ENCODE data around the gene CC2D2A. TPM values are rescaled to one million over a fixed set of nuclear protein-coding genes. Genes with fewer than 3 reads are reported as not detected.

Gene CC2D2A
- total RNA-seq, 2 experiments from 2014 or later = not detected

- ChIA-PET POLR2A (no interaction called here), CTCF (interaction anchor here (1.7 kb wide), 1 partner anchor 12 kb away, joined by 4 read pairs; no protein-coding TSS in a partner anchor)
- DNase-seq = no peak
- Mint-ChIP-seq H3K36me3 (ENCODE audit: low read depth) (no peaks in the 10 kb centered on the region), H3K4me1 (no peaks in the 10 kb centered on the region), H3K9me3 (no peaks in the 10 kb centered on the region), H3K27ac (no peak overlapping the region), H3K4me3 (no peak overlapping the region), H3K27me3 (no peaks in the 10 kb centered on the region)
These were observed 24.7 kb upstream of the CC2D2A start for GRCh38 chr4:15444879-15445547.

DNA sequence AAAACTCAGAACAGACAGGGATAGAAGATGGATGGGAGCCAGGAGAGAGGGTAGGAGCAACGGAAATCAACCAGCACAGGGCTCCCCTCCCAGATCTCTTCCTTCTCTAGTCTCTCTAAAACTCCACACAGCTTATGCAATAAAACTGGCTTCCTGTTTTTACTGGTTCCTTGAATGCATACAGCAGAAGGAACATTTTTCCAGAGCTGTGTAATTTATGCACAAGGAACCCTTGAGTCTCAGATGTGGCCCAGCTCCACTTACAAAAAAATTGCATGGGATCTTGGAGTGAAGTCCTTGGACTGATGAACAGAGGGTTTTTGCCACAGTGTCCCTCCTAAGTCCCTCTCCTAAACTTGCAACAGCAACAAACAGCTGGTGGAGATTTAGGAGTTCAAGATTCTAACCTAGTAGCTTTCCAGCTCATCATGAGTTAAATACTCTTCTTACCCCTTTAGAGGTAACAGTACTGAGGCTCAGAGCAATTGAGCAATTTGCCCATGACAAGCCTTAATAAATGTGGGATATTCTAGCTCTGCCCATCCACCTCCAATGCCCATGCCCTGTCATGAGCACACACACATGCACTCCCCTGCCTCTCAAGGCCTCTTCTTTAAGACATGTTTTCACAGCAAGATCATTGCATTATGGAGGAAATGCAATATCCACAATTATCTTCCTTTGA, 18.4 kb upstream of the CC2D2A start:
- no peaks in the 10 kb centered on the region for H3K4me1 Mint-ChIP-seq
- H3K9me3 Mint-ChIP-seq = no peaks in the 10 kb centered on the region
- H3K4me3 Mint-ChIP-seq = no peak overlapping the region
- H3K27ac Mint-ChIP-seq = no peak overlapping the region
- no peaks in the 10 kb centered on the region for H3K27me3 Mint-ChIP-seq
- ChIA-PET POLR2A (no interaction called here), CTCF (interaction anchor here (0.6 kb wide), 1 partner anchor 224 kb away, joined by 3 read pairs; no protein-coding TSS in a partner anchor)
- DNase-seq = no peak
- H3K36me3 Mint-ChIP-seq (ENCODE audit: low read depth) = no peaks in the 10 kb centered on the region

DNA sequence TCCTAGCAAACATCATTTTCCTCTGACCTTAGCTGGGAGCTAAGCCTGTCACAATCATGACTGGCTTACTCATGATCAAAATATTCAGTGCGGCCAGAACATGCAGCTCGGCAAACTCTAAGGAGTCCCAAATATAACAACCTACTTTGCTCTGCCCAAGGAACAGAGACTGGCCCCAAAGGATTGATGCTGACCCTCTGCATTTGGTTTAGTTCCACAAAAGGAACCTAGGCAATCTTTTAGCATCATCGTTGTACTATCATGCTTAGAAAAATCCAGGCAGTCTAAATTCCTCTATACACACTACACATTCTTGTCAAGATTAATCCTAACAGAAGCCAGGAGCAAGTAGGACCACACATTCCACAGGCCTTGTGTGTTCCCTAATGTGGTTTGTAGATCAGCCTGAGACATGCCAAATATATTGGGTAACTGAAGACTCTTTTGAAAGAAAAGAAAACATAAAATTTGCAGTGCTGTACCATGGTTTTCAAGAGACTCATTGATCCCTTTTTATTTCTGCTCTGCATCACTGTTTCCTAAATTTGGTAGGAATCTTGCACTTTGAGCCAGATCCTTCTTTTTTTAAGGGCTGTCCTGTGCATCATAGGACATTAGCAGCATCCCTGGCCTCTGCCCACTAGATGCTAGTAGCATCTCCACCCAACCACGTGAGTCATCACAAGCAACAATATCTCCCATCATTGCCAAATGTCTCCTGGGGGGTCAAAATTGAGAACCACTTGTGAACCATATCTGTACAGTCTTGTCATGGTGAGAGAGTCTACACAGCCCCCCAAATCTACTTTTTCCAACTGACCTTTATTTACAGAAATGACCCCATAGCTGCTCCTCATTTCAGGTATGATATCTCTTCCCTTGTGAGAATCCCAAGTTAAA, 17.6 kb upstream of the CC2D2A start:
- Mint-ChIP-seq H3K27ac (no peak overlapping the region), H3K4me1 (no peaks in the 10 kb centered on the region), H3K36me3 (ENCODE audit: low read depth) (no peaks in the 10 kb centered on the region), H3K9me3 (no peaks in the 10 kb centered on the region), H3K27me3 (no peaks in the 10 kb centered on the region), H3K4me3 (no peak overlapping the region)
- POLR2A ChIA-PET = no interaction called here
- no peak for DNase-seq
- CTCF ChIA-PET = interaction anchor here (0.6 kb wide), 1 partner anchor 224 kb away, joined by 3 read pairs; no protein-coding TSS in a partner anchor

- no peak overlapping the region for H3K27ac Mint-ChIP-seq
These were observed 14.4 kb upstream of the CC2D2A start for GRCh38 chr4:15455290-15455689.

DNA sequence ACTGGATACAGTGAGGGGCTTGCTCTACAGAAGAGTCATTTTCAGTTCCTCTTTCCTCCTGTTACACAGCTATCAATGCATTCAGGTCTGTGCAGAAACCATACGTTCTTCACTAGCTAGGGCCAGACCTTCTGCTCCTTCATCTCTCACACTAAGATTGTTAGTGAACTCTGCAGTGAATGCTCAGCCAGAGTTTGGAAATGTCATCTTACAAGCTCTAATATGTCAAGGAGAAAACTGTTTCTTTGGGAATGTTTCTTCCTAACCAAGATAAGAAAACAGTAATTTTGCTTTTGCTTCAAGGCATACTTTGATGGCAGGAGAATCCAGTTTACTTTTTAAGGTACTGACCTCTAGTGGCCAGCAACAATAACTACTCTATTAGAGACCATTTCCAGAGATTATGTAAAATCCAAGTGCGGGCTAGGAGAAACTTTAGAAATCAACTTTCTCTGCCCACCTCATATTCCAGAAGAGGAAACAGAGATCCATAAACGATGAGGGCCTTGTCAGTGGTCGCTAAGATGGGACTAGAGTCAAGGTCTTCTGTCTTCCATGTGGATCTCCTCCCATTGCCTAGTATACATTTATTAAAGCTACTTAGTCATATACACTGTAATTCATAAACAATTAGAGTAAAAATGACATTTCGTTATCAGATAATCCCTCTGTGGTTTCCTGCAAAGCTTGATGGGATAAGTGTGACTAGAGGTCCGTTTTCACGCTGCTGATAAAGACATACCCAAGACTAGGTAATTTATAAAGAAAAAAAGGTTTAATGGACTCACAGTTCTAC, 12.1 kb upstream of the CC2D2A start:
- no peaks in the 10 kb centered on the region for H3K9me3 Mint-ChIP-seq
- no peak overlapping the region for H3K4me3 Mint-ChIP-seq
- CTCF ChIA-PET = interaction anchor here (0.7 to 3.7 kb wide), 15 partner anchors 13 to 1801 kb away, joined by 3 to 24 read pairs (median 3); partner anchors contain the start of gene CC2D2A
- no peaks in the 10 kb centered on the region for H3K4me1 Mint-ChIP-seq
- no peaks in the 10 kb centered on the region for H3K36me3 Mint-ChIP-seq (ENCODE audit: low read depth)
- no peak overlapping the region for H3K27ac Mint-ChIP-seq
- POLR2A ChIA-PET = no interaction called here
- H3K27me3 Mint-ChIP-seq = peaks cover 12% of the 10 kb centered on the region
- DNase-seq = no peak

More at GRCh38 chr4:15455290-15455689, 14.4 kb upstream of the CC2D2A start:
- H3K9me3 Mint-ChIP-seq = no peaks in the 10 kb centered on the region
- H3K36me3 Mint-ChIP-seq (ENCODE audit: low read depth) = no peaks in the 10 kb centered on the region
- ChIA-PET CTCF (interaction anchor here (1.2 kb wide), 1 partner anchor 15 kb away, joined by 3 read pairs; the partner anchor contains the start of gene CC2D2A), POLR2A (no interaction called here)
- H3K27me3 Mint-ChIP-seq = peaks cover 8% of the 10 kb centered on the region
- no peaks in the 10 kb centered on the region for H3K4me1 Mint-ChIP-seq
- DNase-seq = no peak
- no peak overlapping the region for H3K4me3 Mint-ChIP-seq

GRCh38 chr4:15458616-15459015, 11.1 kb upstream of the CC2D2A start:
- H3K4me1 Mint-ChIP-seq = no peaks in the 10 kb centered on the region
- ChIA-PET POLR2A (no interaction called here), CTCF (interaction anchor here (2.1 to 3.7 kb wide), 4 partner anchors 12 to 226 kb away, joined by 15 to 24 read pairs (median 18); partner anchors contain the start of gene CC2D2A)
- no peaks in the 10 kb centered on the region for H3K36me3 Mint-ChIP-seq (ENCODE audit: low read depth)
- no peak overlapping the region for H3K4me3 Mint-ChIP-seq
- H3K9me3 Mint-ChIP-seq = no peaks in the 10 kb centered on the region
- no peak overlapping the region for H3K27ac Mint-ChIP-seq
- DNase-seq = no peak
- H3K27me3 Mint-ChIP-seq = peaks cover 12% of the 10 kb centered on the region

DNA sequence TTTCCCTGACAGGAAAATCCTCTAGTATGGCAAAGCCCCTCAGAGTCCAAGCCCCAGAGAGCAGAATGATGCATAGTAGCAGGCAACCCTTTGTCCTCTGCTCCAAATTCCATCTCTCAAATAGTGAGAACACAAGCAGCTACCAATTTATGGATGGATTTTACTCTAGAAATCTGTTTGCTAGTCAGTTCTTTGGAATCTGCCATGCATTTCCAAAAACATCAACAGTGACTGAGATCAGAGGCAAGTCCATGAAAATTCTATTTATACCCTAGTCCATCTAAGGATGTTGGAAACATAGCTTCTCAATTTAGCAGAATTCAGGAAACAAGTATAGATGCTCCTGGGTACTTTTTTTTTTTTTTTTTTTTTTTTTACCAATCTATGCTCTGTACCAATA, 10.0 kb upstream of the CC2D2A start:
- peaks cover 12% of the 10 kb centered on the region for H3K27me3 Mint-ChIP-seq
- H3K9me3 Mint-ChIP-seq = no peaks in the 10 kb centered on the region
- no peak overlapping the region for H3K4me3 Mint-ChIP-seq
- ChIA-PET POLR2A (no interaction called here), CTCF (interaction anchor here (1.0 to 3.7 kb wide), 4 partner anchors 10 to 227 kb away, joined by 3 to 24 read pairs (median 11); no protein-coding TSS in a partner anchor)
- DNase-seq = no peak
- no peaks in the 10 kb centered on the region for H3K36me3 Mint-ChIP-seq (ENCODE audit: low read depth)
- H3K27ac Mint-ChIP-seq = no peak overlapping the region
- no peaks in the 10 kb centered on the region for H3K4me1 Mint-ChIP-seq

- no peak for DNase-seq
- H3K36me3 Mint-ChIP-seq (ENCODE audit: low read depth) = no peaks in the 10 kb centered on the region
- no peak overlapping the region for H3K4me3 Mint-ChIP-seq
- H3K4me1 Mint-ChIP-seq = peaks cover 8% of the 10 kb centered on the region
- CTCF ChIA-PET = no interaction called here
- H3K27ac Mint-ChIP-seq = no peak overlapping the region
- no peaks in the 10 kb centered on the region for H3K9me3 Mint-ChIP-seq
- H3K27me3 Mint-ChIP-seq = peaks cover 10% of the 10 kb centered on the region
- POLR2A ChIA-PET = no interaction called here
These were observed 3.1 kb upstream of the CC2D2A start for GRCh38 chr4:15466596-15466995.

- H3K36me3 Mint-ChIP-seq (ENCODE audit: low read depth) = no peaks in the 10 kb centered on the region
- H3K27ac Mint-ChIP-seq = no peak overlapping the region
- H3K4me3 Mint-ChIP-seq = no peak overlapping the region
- peaks cover 10% of the 10 kb centered on the region for H3K27me3 Mint-ChIP-seq
- no peak for DNase-seq
- peaks cover 8% of the 10 kb centered on the region for H3K4me1 Mint-ChIP-seq
- ChIA-PET CTCF (interaction anchor here (0.9 to 3.0 kb wide), 7 partner anchors 9 to 486 kb away, joined by 3 to 19 read pairs (median 5); no protein-coding TSS in a partner anchor), POLR2A (interaction anchor here (1.1 kb wide), 1 partner anchor 184 kb away, joined by 5 read pairs; no protein-coding TSS in a partner anchor)
- no peaks in the 10 kb centered on the region for H3K9me3 Mint-ChIP-seq
These were observed 420 bp downstream of the CC2D2A start for GRCh38 chr4:15470128-15470475.

GRCh38 chr4:15476396-15476795, 6.7 kb downstream of the CC2D2A start:
- ChIA-PET POLR2A (no interaction called here), CTCF (interaction anchor here (1.1 kb wide), 1 partner anchor 11 kb away, joined by 4 read pairs; no protein-coding TSS in a partner anchor)
- no peaks in the 10 kb centered on the region for H3K36me3 Mint-ChIP-seq (ENCODE audit: low read depth)

DNA sequence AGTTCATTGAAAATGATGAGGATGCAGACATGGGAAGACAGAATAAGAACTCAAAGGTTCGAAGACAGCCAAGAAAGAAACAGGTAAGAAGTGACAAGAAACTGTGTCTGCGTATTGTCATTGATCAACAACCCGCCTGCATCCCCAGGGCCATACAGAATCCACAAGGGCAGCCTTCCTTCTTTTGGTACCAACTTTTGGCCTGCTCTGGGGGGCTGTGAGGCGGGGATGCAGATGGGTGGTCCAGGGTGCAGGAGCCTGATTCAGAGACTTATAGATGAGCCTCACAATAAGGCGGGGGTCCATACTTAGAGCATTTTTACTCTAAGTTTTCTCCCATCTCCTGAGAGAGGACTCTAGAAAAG, 9.0 kb downstream of the CC2D2A start:
- Mint-ChIP-seq H3K4me3 (no peak overlapping the region), H3K4me1 (no peaks in the 10 kb centered on the region), H3K36me3 (ENCODE audit: low read depth) (no peaks in the 10 kb centered on the region), H3K27me3 (no peaks in the 10 kb centered on the region), H3K9me3 (no peaks in the 10 kb centered on the region), H3K27ac (no peak overlapping the region)
- CTCF ChIA-PET = interaction anchor here (1.0 to 1.4 kb wide), 3 partner anchors 404 to 523 kb away, joined by 3 to 7 read pairs (median 4); no protein-coding TSS in a partner anchor
- no peak for DNase-seq
- POLR2A ChIA-PET = no interaction called here

More at GRCh38 chr4:15476396-15476795, 6.7 kb downstream of the CC2D2A start:
- no peaks in the 10 kb centered on the region for H3K4me1 Mint-ChIP-seq
- no peak overlapping the region for H3K27ac Mint-ChIP-seq
- H3K4me3 Mint-ChIP-seq = no peak overlapping the region
- no peaks in the 10 kb centered on the region for H3K27me3 Mint-ChIP-seq
- DNase-seq = no peak
- H3K9me3 Mint-ChIP-seq = no peaks in the 10 kb centered on the region

All from activated CD4-positive, alpha-beta memory T cell treated with anti-CD3 and anti-CD28 coated beads, Interleukin-2, amount 10 ng/mL, durations not matched to agents 7 days and 5 days (primary cell).